GM12892 (cell line): ENCODE data around the gene MUSTN1.

Source experiments
- POLR2A ChIP-seq: IDR thresholded peaks from 2 replicates; pipeline ENCODE4 v1.6.1; 2011; ENCODE audit warnings: low read depth, low read length, control low read depth
- POLR2AphosphoS5 ChIP-seq: IDR thresholded peaks from 2 replicates; pipeline ENCODE4 v1.6.1; 2011; ENCODE audit warnings: low read depth, low read length, control low read depth

DNA sequence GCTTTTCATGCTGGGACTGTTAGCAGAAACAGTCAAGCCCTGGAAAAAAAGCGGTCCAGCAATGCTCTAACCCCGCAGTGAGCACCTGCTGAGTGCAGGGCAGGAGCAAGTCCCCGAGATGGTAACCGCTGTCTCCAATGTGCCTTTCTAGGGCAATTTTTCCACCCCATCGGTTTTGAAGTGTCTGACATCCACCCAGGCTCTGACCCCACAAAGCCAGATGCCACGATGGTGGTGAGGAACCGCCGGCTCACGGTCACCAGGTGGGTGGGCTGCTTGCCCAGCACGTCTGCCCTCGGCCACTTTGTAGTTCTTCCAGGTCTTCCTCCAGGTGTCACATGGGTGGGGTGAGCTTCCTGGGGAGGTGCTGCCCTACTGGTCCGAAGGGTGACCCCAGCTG lies 43.5 kb downstream of the MUSTN1 start:
- no peak for TF ChIP-seq POLR2A
- no peak for TF ChIP-seq POLR2AphosphoS5
